WTC11 (cell line): ENCODE data around the gene NMU. TPM values are rescaled to one million over a fixed set of nuclear protein-coding genes. Genes with fewer than 3 reads are reported as not detected.
A peak's percentile ranks its signal among the peaks of the same experiment; 100 is the strongest.

Experiments used
- ATAC-seq: fragments of 200-7000 bp; cut with Tn5 transposase; 2 replicates; pipeline ENCODE4 v1.10.0; 2021; ENCODE audit warnings: mild to moderate bottlenecking, moderate library complexity
- CTCF ChIA-PET: fragments of 300-600 bp; sonication (Branson Sonifier 250); formaldehyde crosslinking; loops from one replicate; lab custom pipeline; 2021; ENCODE audit warnings: antibody characterized with exemption; lab: Charles Lee
- POLR2A ChIA-PET: fragments of 350-600 bp; sonication (Branson Sonifier 250); formaldehyde crosslinking; loops from one replicate; lab custom pipeline; 2021; ENCODE audit warnings: antibody characterized with exemption; lab: Charles Lee
- DNase-seq: peaks from one replicate; pipeline ENCODE4 v3.0.0; 2021; ENCODE audit warnings: low spot score
- H3K27ac Mint-ChIP-seq: 2 replicates; pipeline ENCODE4 v1.8.0; 2021; ENCODE audit warnings: mixed read lengths
- H3K27me3 Mint-ChIP-seq: 2 replicates; pipeline ENCODE4 v1.8.0; 2021; ENCODE audit warnings: low read depth, mild to moderate bottlenecking, moderate library complexity, mixed read lengths
- H3K36me3 Mint-ChIP-seq: 2 replicates; pipeline ENCODE4 v1.8.0; 2021; ENCODE audit warnings: mixed read lengths
- H3K4me1 Mint-ChIP-seq: 2 replicates; pipeline ENCODE4 v1.8.0; 2022; ENCODE audit warnings: mixed read lengths
- H3K4me3 Mint-ChIP-seq: 2 replicates; pipeline ENCODE4 v1.8.0; 2021; ENCODE audit warnings: mild to moderate bottlenecking, moderate library complexity, mixed read lengths
- H3K9me3 Mint-ChIP-seq: 2 replicates; pipeline ENCODE4 v1.8.0; 2021; ENCODE audit warnings: mixed read lengths
- ATF1 ChIP-seq: sonication (generic); formaldehyde crosslinking; IDR thresholded peaks from 2 replicates; pipeline ENCODE4 v1.8.1; 2023; ENCODE audit warnings: mild to moderate bottlenecking, moderate library complexity, missing genetic modification reagents
- CREB1 ChIP-seq: sonication (generic); formaldehyde crosslinking; IDR thresholded peaks from 2 replicates; pipeline ENCODE4 v1.8.0; 2023; ENCODE audit warnings: mild to moderate bottlenecking, missing genetic modification reagents
- CREM ChIP-seq: sonication (generic); formaldehyde crosslinking; IDR thresholded peaks from 2 replicates; pipeline ENCODE4 v1.8.1; 2022; ENCODE audit warnings: mild to moderate bottlenecking, missing genetic modification reagents, moderate library complexity
- ESRRA ChIP-seq: sonication (generic); formaldehyde crosslinking; IDR thresholded peaks from 2 replicates; pipeline ENCODE4 v1.8.1; 2022; ENCODE audit warnings: mild to moderate bottlenecking, missing genetic modification reagents, borderline replicate concordance
- FOXK1 ChIP-seq: sonication (generic); formaldehyde crosslinking; IDR thresholded peaks from 2 replicates; pipeline ENCODE4 v1.8.0; 2022; ENCODE audit warnings: mild to moderate bottlenecking, moderate library complexity, missing genetic modification reagents
- GABPB1 ChIP-seq: sonication (generic); formaldehyde crosslinking; IDR thresholded peaks from 2 replicates; pipeline ENCODE4 v1.8.1; 2023; ENCODE audit warnings: mild to moderate bottlenecking, missing genetic modification reagents
- GTF2I ChIP-seq: fragments of 250-450 bp; sonication (Bioruptor Pico); conservative IDR thresholded peaks from 2 replicates; pipeline ENCODE4 v1.4.0; 2021; ENCODE audit warnings: mild to moderate bottlenecking
- KAT7 ChIP-seq: sonication (generic); formaldehyde crosslinking; IDR thresholded peaks from 2 replicates; pipeline ENCODE4 v1.8.1; 2023; ENCODE audit warnings: missing genetic modification reagents, mild to moderate bottlenecking, borderline replicate concordance
- MXD4 ChIP-seq: fragments of 250-450 bp; sonication (Bioruptor Pico); IDR thresholded peaks from 2 replicates; pipeline ENCODE4 v1.8.0; 2021; ENCODE audit warnings: mild to moderate bottlenecking, moderate library complexity, borderline replicate concordance
- NR1H2 ChIP-seq: sonication (generic); formaldehyde crosslinking; IDR thresholded peaks from 2 replicates; pipeline ENCODE4 v1.9.0; 2021; ENCODE audit warnings: mild to moderate bottlenecking, moderate library complexity, missing genetic modification reagents
- RORB ChIP-seq: fragments of 250-450 bp; sonication (Bioruptor Pico); IDR thresholded peaks from 2 replicates; pipeline ENCODE4 v1.9.0; 2021; ENCODE audit warnings: mild to moderate bottlenecking
- SOX15 ChIP-seq: fragments of 250-450 bp; sonication (Bioruptor Pico); IDR thresholded peaks from 2 replicates; pipeline ENCODE4 v1.9.0; 2021; ENCODE audit warnings: mild to moderate bottlenecking
- SP1 ChIP-seq: sonication (generic); formaldehyde crosslinking; conservative IDR thresholded peaks from 2 replicates; pipeline ENCODE4 v1.8.1; 2022; ENCODE audit warnings: missing genetic modification reagents
- TEAD1 ChIP-seq: sonication (generic); formaldehyde crosslinking; IDR thresholded peaks from 2 replicates; pipeline ENCODE4 v1.8.0; 2022; ENCODE audit warnings: mild to moderate bottlenecking, missing genetic modification reagents
- ZNF219 ChIP-seq: sonication (generic); formaldehyde crosslinking; IDR thresholded peaks from 2 replicates; pipeline ENCODE4 v1.8.0; 2023; ENCODE audit warnings: missing genetic modification reagents, mild to moderate bottlenecking, borderline replicate concordance
- ZNF423 ChIP-seq: fragments of 250-450 bp; sonication (Bioruptor Pico); IDR thresholded peaks from 2 replicates; pipeline ENCODE4 v2.1.2; 2022; ENCODE audit warnings: mild to moderate bottlenecking, moderate library complexity
- ZNF671 ChIP-seq: fragments of 250-450 bp; sonication (Bioruptor Pico); IDR thresholded peaks from 2 replicates; pipeline ENCODE4 v1.8.0; 2021; ENCODE audit warnings: mild to moderate bottlenecking
- total RNA-seq: library from RNA; stranded (reverse); gene quantifications from 3 replicates; pipeline ENCODE4 v1.2.3, GENCODE V29; 2021
- TF ChIP-seq, protein P1 (sequence below): sonication (generic); formaldehyde crosslinking; IDR thresholded peaks from 2 replicates; pipeline ENCODE4 v1.8.0; 2023; ENCODE audit warnings: mild to moderate bottlenecking, missing genetic modification reagents
- TF ChIP-seq, protein P2 (sequence below): sonication (generic); formaldehyde crosslinking; IDR thresholded peaks from 2 replicates; pipeline ENCODE4 v1.8.0; 2022; ENCODE audit warnings: mild to moderate bottlenecking, missing genetic modification reagents
- TF ChIP-seq, protein P3 (sequence below): sonication (generic); formaldehyde crosslinking; IDR thresholded peaks from 2 replicates; pipeline ENCODE4 v1.8.0; 2022; ENCODE audit warnings: mild to moderate bottlenecking, missing genetic modification reagents
- TF ChIP-seq, protein P4 (sequence below): fragments of 250-450 bp; sonication (Bioruptor Pico); IDR thresholded peaks from 2 replicates; pipeline ENCODE4 v1.8.0; 2021; ENCODE audit warnings: mild to moderate bottlenecking
- TF ChIP-seq, protein P5 (sequence below): sonication (generic); formaldehyde crosslinking; conservative IDR thresholded peaks from 2 replicates; pipeline ENCODE4 v1.8.1; 2022; ENCODE audit warnings: mild to moderate bottlenecking, missing genetic modification reagents
- TF ChIP-seq, protein P6 (sequence below): fragments of 200-600 bp; IDR thresholded peaks from 2 replicates; pipeline ENCODE4 v1.8.0; 2022; ENCODE audit warnings: antibody characterized with exemption
- TF ChIP-seq, protein P7 (sequence below): sonication (generic); formaldehyde crosslinking; IDR thresholded peaks from 2 replicates; pipeline ENCODE4 v1.8.0; 2023; ENCODE audit warnings: missing genetic modification reagents, mild to moderate bottlenecking, borderline replicate concordance

Gene NMU
- total RNA-seq, 1 experiment from 2014 or later = 43.7 TPM

DNA sequence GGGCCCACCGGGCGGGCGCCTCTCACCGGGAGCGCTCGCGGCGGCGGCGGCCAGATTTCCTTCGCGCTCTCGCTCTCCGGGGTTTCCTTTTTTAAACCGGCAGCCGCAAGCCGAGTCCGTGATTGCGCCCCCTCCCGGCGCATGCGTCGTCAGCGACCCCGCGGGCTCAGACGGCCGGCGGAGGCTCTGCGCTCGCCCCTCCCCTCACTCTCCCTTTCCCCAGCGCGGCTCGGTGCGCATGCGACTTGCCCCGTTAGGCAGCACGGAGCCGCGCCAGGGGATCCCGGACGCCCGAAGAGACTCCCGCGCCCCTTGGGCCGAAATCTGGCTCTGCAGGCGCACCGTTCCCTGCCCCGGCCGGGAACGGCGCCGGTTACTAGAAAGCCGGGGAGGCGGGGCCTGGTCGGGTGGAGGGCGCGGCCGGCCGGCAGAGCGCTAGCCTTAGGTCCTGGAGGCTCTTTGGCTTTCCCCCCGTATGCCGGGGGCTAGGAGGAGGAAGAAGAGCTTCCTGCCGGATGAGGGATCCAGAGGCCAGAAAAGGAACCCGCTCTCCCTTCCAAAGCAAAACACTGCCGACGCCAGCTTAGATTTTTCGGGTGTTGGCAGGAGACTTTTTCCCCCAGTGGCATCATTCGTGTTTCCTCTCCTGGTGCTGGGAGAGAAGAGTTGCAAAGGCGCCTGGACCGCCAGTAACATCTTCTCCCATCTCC lies 89.2 kb downstream of the NMU start, which contains the start of gene CLOCK:
Gene CLOCK, minus strand, starts transcription at position 154 of the 710 bp plus-strand sequence. CDS start 64,124 bp downstream, outside the sequence.
- Mint-ChIP-seq H3K4me3 (peak within 1 kb of the TSS; percentile 91), H3K9me3 (peaks cover 7% of the 10 kb centered on the region), H3K27ac (peak within 1 kb of the TSS; percentile 97), H3K36me3 (peaks cover 3% of the 10 kb centered on the region; the same call in 1 of the 2 replicates), H3K4me1 (peaks cover 57% of the 10 kb centered on the region), H3K27me3 (no peaks in the 10 kb centered on the region)
- POLR2A ChIA-PET = no interaction called here
- CTCF ChIA-PET = interaction anchor here (0.6 to 1.6 kb wide), 15 partner anchors 11 to 366 kb away, joined by 3 to 9 read pairs (median 4); partner anchors contain the start of genes EXOC1L and NMU
- peak; percentile 89 for DNase-seq
- peak; percentile 81 for ATAC-seq
- TF ChIP-seq KAT7 (CRISPR knock-in tag) (0 out of 2 replicates have a peak, but pooled peaks have one; percentile 54), ZNF423 (CRISPR knock-in tag) (peak; percentile 61), FOXK1 (CRISPR knock-in tag) (peak; percentile 65; the same call in 1 of the 2 replicates), SP1 (CRISPR knock-in tag) (no peak), SOX15 (no peak), CREM (CRISPR knock-in tag) (peak; percentile 30; the same call in 1 of the 2 replicates), ZNF671 (CRISPR knock-in tag) (no peak), RORB (CRISPR knock-in tag) (no peak), TEAD1 (CRISPR knock-in tag) (0 out of 2 replicates have a peak, but pooled peaks have one; percentile 23), CREB1 (CRISPR knock-in tag) (no peak), ZNF219 (no peak), GABPB1 (CRISPR knock-in tag) (peak; percentile 31; the same call in 1 of the 2 replicates), ESRRA (CRISPR knock-in tag) (no peak), NR1H2 (no peak), GTF2I (no peak), MXD4 (no peak), ATF1 (CRISPR knock-in tag) (peak; percentile 63; the same call in 1 of the 2 replicates)
- TF ChIP-seq, protein P1, sequence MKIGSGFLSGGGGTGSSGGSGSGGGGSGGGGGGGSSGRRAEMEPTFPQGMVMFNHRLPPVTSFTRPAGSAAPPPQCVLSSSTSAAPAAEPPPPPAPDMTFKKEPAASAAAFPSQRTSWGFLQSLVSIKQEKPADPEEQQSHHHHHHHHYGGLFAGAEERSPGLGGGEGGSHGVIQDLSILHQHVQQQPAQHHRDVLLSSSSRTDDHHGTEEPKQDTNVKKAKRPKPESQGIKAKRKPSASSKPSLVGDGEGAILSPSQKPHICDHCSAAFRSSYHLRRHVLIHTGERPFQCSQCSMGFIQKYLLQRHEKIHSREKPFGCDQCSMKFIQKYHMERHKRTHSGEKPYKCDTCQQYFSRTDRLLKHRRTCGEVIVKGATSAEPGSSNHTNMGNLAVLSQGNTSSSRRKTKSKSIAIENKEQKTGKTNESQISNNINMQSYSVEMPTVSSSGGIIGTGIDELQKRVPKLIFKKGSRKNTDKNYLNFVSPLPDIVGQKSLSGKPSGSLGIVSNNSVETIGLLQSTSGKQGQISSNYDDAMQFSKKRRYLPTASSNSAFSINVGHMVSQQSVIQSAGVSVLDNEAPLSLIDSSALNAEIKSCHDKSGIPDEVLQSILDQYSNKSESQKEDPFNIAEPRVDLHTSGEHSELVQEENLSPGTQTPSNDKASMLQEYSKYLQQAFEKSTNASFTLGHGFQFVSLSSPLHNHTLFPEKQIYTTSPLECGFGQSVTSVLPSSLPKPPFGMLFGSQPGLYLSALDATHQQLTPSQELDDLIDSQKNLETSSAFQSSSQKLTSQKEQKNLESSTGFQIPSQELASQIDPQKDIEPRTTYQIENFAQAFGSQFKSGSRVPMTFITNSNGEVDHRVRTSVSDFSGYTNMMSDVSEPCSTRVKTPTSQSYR (CRISPR knock-in tag) = 0 out of 2 replicates have a peak, but pooled peaks have one; percentile 64
- TF ChIP-seq, protein P2, sequence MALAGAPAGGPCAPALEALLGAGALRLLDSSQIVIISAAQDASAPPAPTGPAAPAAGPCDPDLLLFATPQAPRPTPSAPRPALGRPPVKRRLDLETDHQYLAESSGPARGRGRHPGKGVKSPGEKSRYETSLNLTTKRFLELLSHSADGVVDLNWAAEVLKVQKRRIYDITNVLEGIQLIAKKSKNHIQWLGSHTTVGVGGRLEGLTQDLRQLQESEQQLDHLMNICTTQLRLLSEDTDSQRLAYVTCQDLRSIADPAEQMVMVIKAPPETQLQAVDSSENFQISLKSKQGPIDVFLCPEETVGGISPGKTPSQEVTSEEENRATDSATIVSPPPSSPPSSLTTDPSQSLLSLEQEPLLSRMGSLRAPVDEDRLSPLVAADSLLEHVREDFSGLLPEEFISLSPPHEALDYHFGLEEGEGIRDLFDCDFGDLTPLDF (CRISPR knock-in tag) = no peak
- TF ChIP-seq, protein P3, sequence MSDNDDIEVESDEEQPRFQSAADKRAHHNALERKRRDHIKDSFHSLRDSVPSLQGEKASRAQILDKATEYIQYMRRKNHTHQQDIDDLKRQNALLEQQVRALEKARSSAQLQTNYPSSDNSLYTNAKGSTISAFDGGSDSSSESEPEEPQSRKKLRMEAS (CRISPR knock-in tag) = peak; percentile 69
- TF ChIP-seq, protein P4, sequence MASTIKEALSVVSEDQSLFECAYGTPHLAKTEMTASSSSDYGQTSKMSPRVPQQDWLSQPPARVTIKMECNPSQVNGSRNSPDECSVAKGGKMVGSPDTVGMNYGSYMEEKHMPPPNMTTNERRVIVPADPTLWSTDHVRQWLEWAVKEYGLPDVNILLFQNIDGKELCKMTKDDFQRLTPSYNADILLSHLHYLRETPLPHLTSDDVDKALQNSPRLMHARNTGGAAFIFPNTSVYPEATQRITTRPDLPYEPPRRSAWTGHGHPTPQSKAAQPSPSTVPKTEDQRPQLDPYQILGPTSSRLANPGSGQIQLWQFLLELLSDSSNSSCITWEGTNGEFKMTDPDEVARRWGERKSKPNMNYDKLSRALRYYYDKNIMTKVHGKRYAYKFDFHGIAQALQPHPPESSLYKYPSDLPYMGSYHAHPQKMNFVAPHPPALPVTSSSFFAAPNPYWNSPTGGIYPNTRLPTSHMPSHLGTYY (CRISPR knock-in tag) = no peak
- TF ChIP-seq, protein P5, sequence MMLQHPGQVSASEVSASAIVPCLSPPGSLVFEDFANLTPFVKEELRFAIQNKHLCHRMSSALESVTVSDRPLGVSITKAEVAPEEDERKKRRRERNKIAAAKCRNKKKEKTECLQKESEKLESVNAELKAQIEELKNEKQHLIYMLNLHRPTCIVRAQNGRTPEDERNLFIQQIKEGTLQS (CRISPR knock-in tag) = no peak
- TF ChIP-seq, protein P6, sequence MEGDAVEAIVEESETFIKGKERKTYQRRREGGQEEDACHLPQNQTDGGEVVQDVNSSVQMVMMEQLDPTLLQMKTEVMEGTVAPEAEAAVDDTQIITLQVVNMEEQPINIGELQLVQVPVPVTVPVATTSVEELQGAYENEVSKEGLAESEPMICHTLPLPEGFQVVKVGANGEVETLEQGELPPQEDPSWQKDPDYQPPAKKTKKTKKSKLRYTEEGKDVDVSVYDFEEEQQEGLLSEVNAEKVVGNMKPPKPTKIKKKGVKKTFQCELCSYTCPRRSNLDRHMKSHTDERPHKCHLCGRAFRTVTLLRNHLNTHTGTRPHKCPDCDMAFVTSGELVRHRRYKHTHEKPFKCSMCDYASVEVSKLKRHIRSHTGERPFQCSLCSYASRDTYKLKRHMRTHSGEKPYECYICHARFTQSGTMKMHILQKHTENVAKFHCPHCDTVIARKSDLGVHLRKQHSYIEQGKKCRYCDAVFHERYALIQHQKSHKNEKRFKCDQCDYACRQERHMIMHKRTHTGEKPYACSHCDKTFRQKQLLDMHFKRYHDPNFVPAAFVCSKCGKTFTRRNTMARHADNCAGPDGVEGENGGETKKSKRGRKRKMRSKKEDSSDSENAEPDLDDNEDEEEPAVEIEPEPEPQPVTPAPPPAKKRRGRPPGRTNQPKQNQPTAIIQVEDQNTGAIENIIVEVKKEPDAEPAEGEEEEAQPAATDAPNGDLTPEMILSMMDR = peak; percentile 55
- TF ChIP-seq, protein P7, sequence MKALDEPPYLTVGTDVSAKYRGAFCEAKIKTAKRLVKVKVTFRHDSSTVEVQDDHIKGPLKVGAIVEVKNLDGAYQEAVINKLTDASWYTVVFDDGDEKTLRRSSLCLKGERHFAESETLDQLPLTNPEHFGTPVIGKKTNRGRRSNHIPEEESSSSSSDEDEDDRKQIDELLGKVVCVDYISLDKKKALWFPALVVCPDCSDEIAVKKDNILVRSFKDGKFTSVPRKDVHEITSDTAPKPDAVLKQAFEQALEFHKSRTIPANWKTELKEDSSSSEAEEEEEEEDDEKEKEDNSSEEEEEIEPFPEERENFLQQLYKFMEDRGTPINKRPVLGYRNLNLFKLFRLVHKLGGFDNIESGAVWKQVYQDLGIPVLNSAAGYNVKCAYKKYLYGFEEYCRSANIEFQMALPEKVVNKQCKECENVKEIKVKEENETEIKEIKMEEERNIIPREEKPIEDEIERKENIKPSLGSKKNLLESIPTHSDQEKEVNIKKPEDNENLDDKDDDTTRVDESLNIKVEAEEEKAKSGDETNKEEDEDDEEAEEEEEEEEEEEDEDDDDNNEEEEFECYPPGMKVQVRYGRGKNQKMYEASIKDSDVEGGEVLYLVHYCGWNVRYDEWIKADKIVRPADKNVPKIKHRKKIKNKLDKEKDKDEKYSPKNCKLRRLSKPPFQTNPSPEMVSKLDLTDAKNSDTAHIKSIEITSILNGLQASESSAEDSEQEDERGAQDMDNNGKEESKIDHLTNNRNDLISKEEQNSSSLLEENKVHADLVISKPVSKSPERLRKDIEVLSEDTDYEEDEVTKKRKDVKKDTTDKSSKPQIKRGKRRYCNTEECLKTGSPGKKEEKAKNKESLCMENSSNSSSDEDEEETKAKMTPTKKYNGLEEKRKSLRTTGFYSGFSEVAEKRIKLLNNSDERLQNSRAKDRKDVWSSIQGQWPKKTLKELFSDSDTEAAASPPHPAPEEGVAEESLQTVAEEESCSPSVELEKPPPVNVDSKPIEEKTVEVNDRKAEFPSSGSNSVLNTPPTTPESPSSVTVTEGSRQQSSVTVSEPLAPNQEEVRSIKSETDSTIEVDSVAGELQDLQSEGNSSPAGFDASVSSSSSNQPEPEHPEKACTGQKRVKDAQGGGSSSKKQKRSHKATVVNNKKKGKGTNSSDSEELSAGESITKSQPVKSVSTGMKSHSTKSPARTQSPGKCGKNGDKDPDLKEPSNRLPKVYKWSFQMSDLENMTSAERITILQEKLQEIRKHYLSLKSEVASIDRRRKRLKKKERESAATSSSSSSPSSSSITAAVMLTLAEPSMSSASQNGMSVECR (CRISPR knock-in tag) = peak; percentile 38; the same call in 1 of the 2 replicates
